ENCODE results near the gene FAM83D. TPM values are rescaled to one million over a fixed set of nuclear protein-coding genes. Genes with fewer than 3 reads are reported as not detected.

FAM83D gene
- total and polyA plus RNA-seq, 2 donors from 2014 or later = 0.79 to 1.2 TPM

DNA sequence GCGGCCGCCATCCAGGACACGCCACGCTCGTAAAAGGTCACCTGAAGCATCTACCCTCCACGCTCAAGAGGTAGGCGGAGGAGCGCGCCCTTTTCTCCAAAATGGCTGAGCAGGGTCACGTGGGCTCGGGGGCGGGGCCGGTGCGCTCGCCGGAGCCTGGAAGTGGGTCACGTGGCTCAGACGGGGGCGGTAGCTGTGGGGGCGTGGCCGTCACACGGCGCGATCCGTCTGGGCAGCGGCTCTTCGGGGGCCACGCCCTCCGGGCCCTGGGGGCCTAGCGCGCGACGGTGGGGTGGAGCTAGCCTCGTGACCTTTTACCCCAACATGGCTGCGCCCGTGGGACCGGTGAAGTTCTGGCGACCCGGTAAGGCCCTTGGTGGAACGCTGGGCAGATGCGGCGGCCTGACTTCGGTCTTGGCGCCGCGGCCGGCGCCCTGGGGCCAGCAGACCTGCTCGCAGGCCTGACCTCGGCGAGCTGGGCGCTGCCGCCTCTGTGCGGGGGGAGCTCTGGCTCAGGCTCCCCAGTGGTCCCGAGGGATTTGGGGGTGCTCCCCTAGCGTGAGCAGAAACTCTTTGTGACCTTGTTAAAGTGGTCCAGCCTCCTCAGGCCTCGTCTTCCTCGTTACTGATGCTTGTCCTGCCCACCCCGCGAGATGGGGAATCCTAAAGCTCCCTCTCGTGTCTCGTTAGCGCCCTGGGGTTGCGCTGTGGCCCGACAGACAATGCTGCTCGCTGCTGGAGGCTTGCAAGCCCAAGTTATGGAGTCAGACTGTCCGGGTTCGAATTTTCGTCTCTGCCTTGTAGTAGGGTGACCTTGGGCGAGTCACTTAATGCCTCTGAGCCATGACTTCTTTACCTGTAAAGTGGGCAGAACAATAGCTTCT, 36.1 kb downstream of the FAM83D start, which contains the start of gene DHX35:
DHX35 (plus strand) TSS at position 301 of the 884 bp plus-strand sequence; CDS start at position 325, 24 bp downstream.
- Histone ChIP-seq H3K36me3 (ENCODE audit: control insufficient read depth in 2 of 3, insufficient read depth in 3 of 3, low read length in 3 of 3) (no peaks in the 10 kb centered on the region), H3K9ac (ENCODE audit: low read length in 3 of 3) (peak within 1 kb of the TSS; percentile 79 to 90 (median 86)), H3K27ac (ENCODE audit: low read depth in 2 of 2, low read length in 2 of 2) (peak within 1 kb of the TSS; percentile 84 to 85), H3K4me3 (ENCODE audit: low read length in 3 of 3) (peak within 1 kb of the TSS; percentile 89 to 94 (median 94)), H3K4me1 (ENCODE audit: control insufficient read depth in 2 of 3, insufficient read depth in 2 of 3, low read depth in 1 of 3, low read length in 3 of 3) (peaks cover 0 to 12% (median 6%) of the 10 kb centered on the region in 3 donors), H3K27me3 (ENCODE audit: control insufficient read depth, insufficient read depth, low read length) (no peaks in the 10 kb centered on the region), H3K9me3 (ENCODE audit: control insufficient read depth in 2 of 3, insufficient read depth in 1 of 3, low read length in 3 of 3) (no peaks in the 10 kb centered on the region)
- FAIRE-seq (no peak), DNase-seq (peak; percentile 98 to 100 (median 99))
- intact Hi-C loops (cut with DNase I) = no loop called here
- TF ChIP-seq, protein P1, sequence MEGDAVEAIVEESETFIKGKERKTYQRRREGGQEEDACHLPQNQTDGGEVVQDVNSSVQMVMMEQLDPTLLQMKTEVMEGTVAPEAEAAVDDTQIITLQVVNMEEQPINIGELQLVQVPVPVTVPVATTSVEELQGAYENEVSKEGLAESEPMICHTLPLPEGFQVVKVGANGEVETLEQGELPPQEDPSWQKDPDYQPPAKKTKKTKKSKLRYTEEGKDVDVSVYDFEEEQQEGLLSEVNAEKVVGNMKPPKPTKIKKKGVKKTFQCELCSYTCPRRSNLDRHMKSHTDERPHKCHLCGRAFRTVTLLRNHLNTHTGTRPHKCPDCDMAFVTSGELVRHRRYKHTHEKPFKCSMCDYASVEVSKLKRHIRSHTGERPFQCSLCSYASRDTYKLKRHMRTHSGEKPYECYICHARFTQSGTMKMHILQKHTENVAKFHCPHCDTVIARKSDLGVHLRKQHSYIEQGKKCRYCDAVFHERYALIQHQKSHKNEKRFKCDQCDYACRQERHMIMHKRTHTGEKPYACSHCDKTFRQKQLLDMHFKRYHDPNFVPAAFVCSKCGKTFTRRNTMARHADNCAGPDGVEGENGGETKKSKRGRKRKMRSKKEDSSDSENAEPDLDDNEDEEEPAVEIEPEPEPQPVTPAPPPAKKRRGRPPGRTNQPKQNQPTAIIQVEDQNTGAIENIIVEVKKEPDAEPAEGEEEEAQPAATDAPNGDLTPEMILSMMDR (IDR thresholded peaks at IDR 0.05; ENCODE audit: borderline replicate concordance, extremely low read depth, insufficient read depth) = peak; percentile 33

DNA sequence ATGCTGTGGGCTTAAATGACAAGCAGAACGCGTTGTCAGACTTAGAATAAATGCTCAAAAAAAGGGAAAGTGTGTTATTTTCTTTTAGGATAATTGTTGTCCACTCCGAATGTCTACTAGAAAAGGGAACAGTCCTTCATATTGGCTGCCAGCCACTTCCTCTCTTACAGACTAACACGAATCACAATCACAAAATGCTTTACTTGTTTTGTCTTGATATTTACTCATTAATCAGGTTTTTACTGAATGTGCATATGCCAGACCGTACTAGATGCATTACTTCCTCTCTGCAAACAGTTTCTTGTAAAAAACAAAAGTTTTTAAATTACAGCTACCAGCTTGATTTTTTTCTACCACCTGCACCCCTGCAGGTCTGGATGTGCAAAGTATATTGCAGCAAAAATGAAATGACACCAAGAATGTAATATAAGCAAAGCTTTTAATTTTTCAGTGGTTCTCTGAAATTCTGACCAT, 36.7 kb downstream of the FAM83D start:
- Histone ChIP-seq H3K4me3 (ENCODE audit: low read length in 3 of 3) (peak overlapping the region; percentile 89 to 94 (median 94)), H3K36me3 (ENCODE audit: control insufficient read depth in 2 of 3, insufficient read depth in 3 of 3, low read length in 3 of 3) (peaks cover 0 to 2% (median 0%) of the 10 kb centered on the region in 3 donors), H3K9me3 (ENCODE audit: control insufficient read depth in 2 of 3, insufficient read depth in 1 of 3, low read length in 3 of 3) (no peaks in the 10 kb centered on the region), H3K27ac (ENCODE audit: low read depth in 2 of 2, low read length in 2 of 2) (peak overlapping the region in 1 of 2 donors; percentile 84), H3K4me1 (ENCODE audit: control insufficient read depth in 2 of 3, insufficient read depth in 2 of 3, low read depth in 1 of 3, low read length in 3 of 3) (peaks cover 0 to 12% (median 6%) of the 10 kb centered on the region in 3 donors), H3K9ac (ENCODE audit: low read length in 3 of 3) (peak overlapping the region; percentile 79 to 90 (median 86)), H3K27me3 (ENCODE audit: control insufficient read depth, insufficient read depth, low read length) (no peaks in the 10 kb centered on the region)
- DNase-seq (peak in 1 of 5 donors; percentile 5), FAIRE-seq (no peak)
- TF ChIP-seq, protein P1 (IDR thresholded peaks at IDR 0.05; ENCODE audit: borderline replicate concordance, extremely low read depth, insufficient read depth) = no peak
- intact Hi-C loops (cut with DNase I) = no loop called here

DNA sequence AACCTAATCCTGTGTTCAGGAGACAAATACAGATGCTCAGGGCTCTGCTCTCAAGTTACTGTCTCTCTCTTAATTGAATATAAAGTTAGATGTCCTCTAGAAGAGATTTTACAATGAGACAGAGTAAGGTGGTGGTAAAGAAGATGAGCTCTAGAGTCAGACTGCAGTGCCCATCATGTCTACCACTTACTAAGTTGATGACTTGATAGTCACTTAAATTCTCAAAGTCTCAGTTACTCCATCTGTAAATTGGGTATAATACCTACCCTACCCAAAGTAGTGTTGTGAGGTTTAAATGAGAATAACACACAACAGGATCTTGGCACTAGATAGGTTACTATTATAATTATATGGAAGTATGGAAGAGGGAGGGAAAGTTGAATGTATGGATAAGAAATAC, 37.5 kb downstream of the FAM83D start:
- no peak for FAIRE-seq
- DNase-seq = no peak
- peaks cover 0 to 4% (median 0%) of the 10 kb centered on the region in 3 donors for H3K36me3 ChIP-seq (ENCODE audit: control insufficient read depth in 2 of 3, insufficient read depth in 3 of 3, low read length in 3 of 3)
- H3K9ac ChIP-seq (ENCODE audit: low read length in 3 of 3) = no peak overlapping the region
- no peak overlapping the region for H3K27ac ChIP-seq (ENCODE audit: low read depth in 2 of 2, low read length in 2 of 2)
- intact Hi-C loops (cut with DNase I) = no loop called here
- H3K9me3 ChIP-seq (ENCODE audit: control insufficient read depth in 2 of 3, insufficient read depth in 1 of 3, low read length in 3 of 3) = no peaks in the 10 kb centered on the region
- H3K27me3 ChIP-seq (ENCODE audit: control insufficient read depth, insufficient read depth, low read length) = no peaks in the 10 kb centered on the region
- H3K4me1 ChIP-seq (ENCODE audit: control insufficient read depth in 2 of 3, insufficient read depth in 2 of 3, low read depth in 1 of 3, low read length in 3 of 3) = peaks cover 0 to 12% (median 6%) of the 10 kb centered on the region in 3 donors
- TF ChIP-seq, protein P1 (IDR thresholded peaks at IDR 0.05; ENCODE audit: borderline replicate concordance, extremely low read depth, insufficient read depth) = no peak
- H3K4me3 ChIP-seq (ENCODE audit: low read length in 3 of 3) = no peak overlapping the region
